Measurements from ENCODE around the gene CLDN22.

Gene CLDN22

GRCh38 chr4:183347146-183347545 lies 27.1 kb upstream of the CLDN22 start:
- no peaks in the 10 kb centered on the region for H3K9me3 ChIP-seq (ENCODE audit: control insufficient read depth, insufficient read depth, low read depth, low read length)
- ChIA-PET POLR2A (no interaction called here), CTCF (interaction anchor here (0.6 kb wide), 1 partner anchor 8 kb away, joined by 3 read pairs; no protein-coding TSS in a partner anchor)
- TF ChIP-seq ZNF701 (tag by site-specific recombination; IDR thresholded peaks at IDR 0.05) (no peak), SALL2 (tag by site-specific recombination; IDR thresholded peaks at IDR 0.05; ENCODE audit: borderline replicate concordance) (no peak), ZNF404 (tag by site-specific recombination; IDR thresholded peaks at IDR 0.05) (no peak), ZNF248 (tag by site-specific recombination; IDR thresholded peaks at IDR 0.05) (no peak), ZNF324 (tag by site-specific recombination; IDR thresholded peaks at IDR 0.05) (no peak), ZNF596 (tag by site-specific recombination; IDR thresholded peaks at IDR 0.05) (no peak), ZFHX2 (tag by site-specific recombination; conservative IDR thresholded peaks at IDR 0.05) (no peak), ZNF10 (tag by site-specific recombination; IDR thresholded peaks at IDR 0.05) (no peak), KLF7 (tag by site-specific recombination; IDR thresholded peaks at IDR 0.05; ENCODE audit: borderline replicate concordance) (no peak), ZNF19 (tag by site-specific recombination; IDR thresholded peaks at IDR 0.05; ENCODE audit: low read depth) (no peak), ZNF677 (tag by site-specific recombination; IDR thresholded peaks at IDR 0.05) (no peak), ZBTB44 (tag by site-specific recombination; IDR thresholded peaks at IDR 0.05) (no peak), CTCF (tag by site-specific recombination; IDR thresholded peaks at IDR 0.05) (no peak), OSR2 (tag by site-specific recombination; IDR thresholded peaks at IDR 0.05) (no peak), ZFP69B (tag by site-specific recombination; IDR thresholded peaks at IDR 0.05) (no peak), ZNF398 (tag by site-specific recombination; IDR thresholded peaks at IDR 0.05) (no peak), MEIS1 (CRISPR knock-in tag; IDR thresholded peaks at IDR 0.05; ENCODE audit: borderline replicate concordance) (no peak), ZNF600 (tag by site-specific recombination; IDR thresholded peaks at IDR 0.05) (no peak)
- no peak overlapping the region for H3K4me3 ChIP-seq (ENCODE audit: low read depth, low read length)
- no peaks in the 10 kb centered on the region for H3K36me3 ChIP-seq (ENCODE audit: control insufficient read depth in 2 of 2, insufficient read depth in 1 of 2, low read length in 2 of 2)
- no peaks in the 10 kb centered on the region for H3K4me1 ChIP-seq (ENCODE audit: control insufficient read depth, insufficient read depth, low read length)
- no peak overlapping the region for H3K27ac ChIP-seq (ENCODE audit: extremely low read depth, low read depth, low read length)

GRCh38 chr4:183345261-183345660 lies 25.2 kb upstream of the CLDN22 start:
- no peak overlapping the region for H3K27ac ChIP-seq (ENCODE audit: extremely low read depth, low read depth, low read length)
- no peaks in the 10 kb centered on the region for H3K9me3 ChIP-seq (ENCODE audit: control insufficient read depth, insufficient read depth, low read depth, low read length)
- POLR2A ChIA-PET = no interaction called here
- TF ChIP-seq ZNF18 (tag by site-specific recombination; IDR thresholded peaks at IDR 0.05) (no peak), CTCF (tag by site-specific recombination; IDR thresholded peaks at IDR 0.05) (no peak), ZNF571 (tag by site-specific recombination; IDR thresholded peaks at IDR 0.05) (no peak), ZBTB44 (tag by site-specific recombination; IDR thresholded peaks at IDR 0.05) (no peak), ZIC2 (tag by site-specific recombination; IDR thresholded peaks at IDR 0.05) (peak; percentile 26; the same call in 1 of the 2 replicates), BCL11A (tag by site-specific recombination; IDR thresholded peaks at IDR 0.05; ENCODE audit: low read depth) (no peak), ZNF202 (tag by site-specific recombination; IDR thresholded peaks at IDR 0.05; ENCODE audit: borderline replicate concordance) (no peak)
- CTCF ChIA-PET = no interaction called here
- no peaks in the 10 kb centered on the region for H3K4me1 ChIP-seq (ENCODE audit: control insufficient read depth, insufficient read depth, low read length)
- no peaks in the 10 kb centered on the region for H3K36me3 ChIP-seq (ENCODE audit: control insufficient read depth in 2 of 2, insufficient read depth in 1 of 2, low read length in 2 of 2)
- H3K4me3 ChIP-seq (ENCODE audit: low read depth, low read length) = no peak overlapping the region
